HL-60 (cell line): ENCODE measurements around the gene C4orf54.

ENCODE experiments used
- GABPA ChIP-seq: IDR thresholded peaks from 2 replicates; pipeline ENCODE4 v1.6.1; 2012; ENCODE audit warnings: low read depth
- POLR2AphosphoS5 ChIP-seq: IDR thresholded peaks from 2 replicates; pipeline ENCODE4 v1.6.1; 2012; ENCODE audit warnings: low read depth
- SPI1 ChIP-seq: IDR thresholded peaks from 2 replicates; pipeline ENCODE4 v1.6.1; 2012; ENCODE audit warnings: low read depth, mild to moderate bottlenecking, borderline replicate concordance
- TF ChIP-seq, protein P1 (sequence below): IDR thresholded peaks from one replicate; pipeline ENCODE4 v1.5.1; 2011; ENCODE audit warnings: low read length, control low read depth, inconsistent platforms; ENCODE audit not compliant: insufficient read depth
- TF ChIP-seq, protein P2 (sequence below): IDR thresholded peaks from 2 replicates; pipeline ENCODE4 v1.6.1; 2012; ENCODE audit warnings: low read depth; ENCODE audit not compliant: insufficient replicate concordance

DNA sequence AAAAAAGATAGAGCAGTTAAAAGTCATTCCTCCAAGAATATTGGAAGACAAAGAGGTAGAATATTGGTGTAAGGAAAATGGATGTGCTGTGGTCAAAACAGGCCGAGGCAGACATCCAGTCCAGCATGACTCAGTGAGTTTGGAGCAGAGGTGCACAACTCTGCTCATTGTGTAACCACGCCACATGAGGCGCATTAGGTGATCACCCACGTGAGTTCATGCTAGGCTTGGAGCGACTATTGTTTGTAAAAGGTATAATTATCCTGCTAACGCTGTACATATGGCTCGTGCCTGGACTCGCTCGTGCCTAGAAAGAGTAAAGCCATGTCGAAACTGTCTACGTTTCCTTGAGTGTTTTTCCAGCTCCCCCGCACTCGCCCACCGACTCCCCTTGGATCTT is 23.9 kb downstream of the C4orf54 start:
- TF ChIP-seq, protein P1, sequence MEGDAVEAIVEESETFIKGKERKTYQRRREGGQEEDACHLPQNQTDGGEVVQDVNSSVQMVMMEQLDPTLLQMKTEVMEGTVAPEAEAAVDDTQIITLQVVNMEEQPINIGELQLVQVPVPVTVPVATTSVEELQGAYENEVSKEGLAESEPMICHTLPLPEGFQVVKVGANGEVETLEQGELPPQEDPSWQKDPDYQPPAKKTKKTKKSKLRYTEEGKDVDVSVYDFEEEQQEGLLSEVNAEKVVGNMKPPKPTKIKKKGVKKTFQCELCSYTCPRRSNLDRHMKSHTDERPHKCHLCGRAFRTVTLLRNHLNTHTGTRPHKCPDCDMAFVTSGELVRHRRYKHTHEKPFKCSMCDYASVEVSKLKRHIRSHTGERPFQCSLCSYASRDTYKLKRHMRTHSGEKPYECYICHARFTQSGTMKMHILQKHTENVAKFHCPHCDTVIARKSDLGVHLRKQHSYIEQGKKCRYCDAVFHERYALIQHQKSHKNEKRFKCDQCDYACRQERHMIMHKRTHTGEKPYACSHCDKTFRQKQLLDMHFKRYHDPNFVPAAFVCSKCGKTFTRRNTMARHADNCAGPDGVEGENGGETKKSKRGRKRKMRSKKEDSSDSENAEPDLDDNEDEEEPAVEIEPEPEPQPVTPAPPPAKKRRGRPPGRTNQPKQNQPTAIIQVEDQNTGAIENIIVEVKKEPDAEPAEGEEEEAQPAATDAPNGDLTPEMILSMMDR: no peak
- TF ChIP-seq POLR2AphosphoS5 (no peak), GABPA (no peak), SPI1 (no peak)
- TF ChIP-seq, protein P2, sequence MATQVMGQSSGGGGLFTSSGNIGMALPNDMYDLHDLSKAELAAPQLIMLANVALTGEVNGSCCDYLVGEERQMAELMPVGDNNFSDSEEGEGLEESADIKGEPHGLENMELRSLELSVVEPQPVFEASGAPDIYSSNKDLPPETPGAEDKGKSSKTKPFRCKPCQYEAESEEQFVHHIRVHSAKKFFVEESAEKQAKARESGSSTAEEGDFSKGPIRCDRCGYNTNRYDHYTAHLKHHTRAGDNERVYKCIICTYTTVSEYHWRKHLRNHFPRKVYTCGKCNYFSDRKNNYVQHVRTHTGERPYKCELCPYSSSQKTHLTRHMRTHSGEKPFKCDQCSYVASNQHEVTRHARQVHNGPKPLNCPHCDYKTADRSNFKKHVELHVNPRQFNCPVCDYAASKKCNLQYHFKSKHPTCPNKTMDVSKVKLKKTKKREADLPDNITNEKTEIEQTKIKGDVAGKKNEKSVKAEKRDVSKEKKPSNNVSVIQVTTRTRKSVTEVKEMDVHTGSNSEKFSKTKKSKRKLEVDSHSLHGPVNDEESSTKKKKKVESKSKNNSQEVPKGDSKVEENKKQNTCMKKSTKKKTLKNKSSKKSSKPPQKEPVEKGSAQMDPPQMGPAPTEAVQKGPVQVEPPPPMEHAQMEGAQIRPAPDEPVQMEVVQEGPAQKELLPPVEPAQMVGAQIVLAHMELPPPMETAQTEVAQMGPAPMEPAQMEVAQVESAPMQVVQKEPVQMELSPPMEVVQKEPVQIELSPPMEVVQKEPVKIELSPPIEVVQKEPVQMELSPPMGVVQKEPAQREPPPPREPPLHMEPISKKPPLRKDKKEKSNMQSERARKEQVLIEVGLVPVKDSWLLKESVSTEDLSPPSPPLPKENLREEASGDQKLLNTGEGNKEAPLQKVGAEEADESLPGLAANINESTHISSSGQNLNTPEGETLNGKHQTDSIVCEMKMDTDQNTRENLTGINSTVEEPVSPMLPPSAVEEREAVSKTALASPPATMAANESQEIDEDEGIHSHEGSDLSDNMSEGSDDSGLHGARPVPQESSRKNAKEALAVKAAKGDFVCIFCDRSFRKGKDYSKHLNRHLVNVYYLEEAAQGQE: no peak
